Transverse colon (tissue), 4 donors: ENCODE data around the gene MIOX.

ENCODE experiments used
- CTCF ChIP-seq, 5 experiments: fragments of 200-600 bp in 3 of 5; fragments of 450-650 bp in 2 of 5; sonication (generic) in 3 of 5; IDR thresholded peaks; 1 replicate in 2 of 5; 2 replicates in 3 of 5; pipeline ENCODE4 v1.5.1; 2016 to 2017; ENCODE audit warnings: antibody characterized with exemption in 5 of 5, inconsistent platforms in 3 of 5, mild to moderate bottlenecking in 2 of 5, moderate library complexity in 1 of 5
- EP300 ChIP-seq: sonication (generic); formaldehyde crosslinking; IDR thresholded peaks from one replicate; pipeline ENCODE4 v1.6.1; 2017; ENCODE audit warnings: antibody characterized with exemption, low read depth
- POLR2A ChIP-seq: fragments of 450-650 bp; IDR thresholded peaks from one replicate; pipeline ENCODE4 v1.6.1; 2016; ENCODE audit warnings: antibody characterized with exemption, mild to moderate bottlenecking, moderate library complexity
- POLR2AphosphoS5 ChIP-seq, 3 donors: sonication (generic); formaldehyde crosslinking; IDR thresholded peaks; one replicate each; pipeline ENCODE4 v1.6.1; 2016; ENCODE audit warnings: antibody characterized with exemption in 3 of 3

- TF ChIP-seq EP300 (no peak), CTCF (IDR thresholded peaks at IDR 0.05) (peak in 1 of 5 experiments; percentile 10), POLR2A (no peak), POLR2AphosphoS5 (IDR thresholded peaks at IDR 0.05) (peak in 1 of 3 donors; percentile 18)
Measured at GRCh38 chr22:50483977-50484853, 2.4 kb upstream of the MIOX start.
